ENCODE data around the gene TMEM38A. TPM values are rescaled to one million over a fixed set of nuclear protein-coding genes. Genes with fewer than 3 reads are reported as not detected.
"Not testable (repeated sequence)": the region's sequence is repeated elsewhere in the genome, so short reads cannot be mapped to it uniquely, and the experiment has no call there.

TMEM38A gene
- total and polyA plus RNA-seq, 3 experiments from 2014 or later: 0.50 to 0.60 TPM; not detected in 1

GRCh38 chr19:16703677-16704076 lies 42.7 kb downstream of the TMEM38A start:
- POLR2A ChIA-PET: interaction anchor here (0.6 kb wide), 1 partner anchor 34 kb away, joined by 3 read pairs; no protein-coding TSS in a partner anchor
- Mint-ChIP-seq H3K27ac (no peak overlapping the region), H3K4me1 (no peaks in the 10 kb centered on the region), H3K9me3 (no peaks in the 10 kb centered on the region), H3K27me3 (peaks cover 2 to 13% of the 10 kb centered on the region in 2 donors), H3K4me3 (no peak overlapping the region), H3K36me3 (no peaks in the 10 kb centered on the region)
- Histone ChIP-seq H3K27me3 (ENCODE audit: insufficient read depth, low read length, poor library complexity, severe bottlenecking) (no peaks in the 10 kb centered on the region), H3K36me3 (ENCODE audit: insufficient read depth, low read length) (no peaks in the 10 kb centered on the region), H3K27ac (ENCODE audit: low read depth, low read length) (no peak overlapping the region), H3K9me3 (ENCODE audit: low read length) (no peaks in the 10 kb centered on the region), H3K4me1 (ENCODE audit: insufficient read depth, low read length) (no peaks in the 10 kb centered on the region), H3K4me3 (ENCODE audit: low read length) (no peak overlapping the region)
- DNase-seq: no peak
- CTCF ChIA-PET: no interaction called here

- H3K36me3 ChIP-seq (ENCODE audit: insufficient read depth, low read length); H3K4me3 ChIP-seq (ENCODE audit: low read length); H3K27me3 ChIP-seq (ENCODE audit: insufficient read depth, low read length, poor library complexity, severe bottlenecking); H3K27ac ChIP-seq (ENCODE audit: low read depth, low read length); DNase-seq; H3K9me3 Mint-ChIP-seq; H3K4me1 ChIP-seq (ENCODE audit: insufficient read depth, low read length); H3K9me3 ChIP-seq (ENCODE audit: low read length); POLR2A ChIA-PET; H3K4me3 Mint-ChIP-seq; H3K27ac Mint-ChIP-seq; H3K4me1 Mint-ChIP-seq; CTCF ChIA-PET; H3K36me3 Mint-ChIP-seq: not testable (repeated sequence)
- H3K27me3 Mint-ChIP-seq: peaks cover 2 to 26% of the 10 kb centered on the region in 2 donors
These were observed 49.9 kb downstream of the TMEM38A start for GRCh38 chr19:16710870-16711269.

GRCh38 chr19:16712295-16712694 lies 51.4 kb downstream of the TMEM38A start:
- H3K36me3 ChIP-seq (ENCODE audit: insufficient read depth, low read length); H3K27ac Mint-ChIP-seq; H3K9me3 ChIP-seq (ENCODE audit: low read length); CTCF ChIA-PET; H3K4me1 ChIP-seq (ENCODE audit: insufficient read depth, low read length); H3K9me3 Mint-ChIP-seq; H3K27me3 ChIP-seq (ENCODE audit: insufficient read depth, low read length, poor library complexity, severe bottlenecking); H3K4me1 Mint-ChIP-seq; H3K4me3 Mint-ChIP-seq; DNase-seq; H3K36me3 Mint-ChIP-seq; H3K4me3 ChIP-seq (ENCODE audit: low read length); H3K27ac ChIP-seq (ENCODE audit: low read depth, low read length): not testable (repeated sequence)
- POLR2A ChIA-PET: interaction anchor here (0.7 kb wide), 1 partner anchor 178 kb away, joined by 5 read pairs; no protein-coding TSS in a partner anchor
- H3K27me3 Mint-ChIP-seq: peaks cover 7 to 23% of the 10 kb centered on the region in 2 donors

GRCh38 chr19:16714702-16715287 lies 53.9 kb downstream of the TMEM38A start:
- POLR2A ChIA-PET: no interaction called here
- H3K4me1 Mint-ChIP-seq: peaks cover 0 to 6% (median 4%) of the 10 kb centered on the region in 3 donors

GRCh38 chr19:16715611-16716010 lies 54.7 kb downstream of the TMEM38A start:
- CTCF ChIA-PET: no interaction called here
- H3K27me3 Mint-ChIP-seq: peaks cover 5 to 19% of the 10 kb centered on the region in 2 donors
- Histone ChIP-seq H3K27me3 (ENCODE audit: insufficient read depth, low read length, poor library complexity, severe bottlenecking) (no peaks in the 10 kb centered on the region), H3K4me1 (ENCODE audit: insufficient read depth, low read length) (peaks cover 3% of the 10 kb centered on the region), H3K27ac (ENCODE audit: low read depth, low read length) (no peak overlapping the region), H3K9me3 (ENCODE audit: low read length) (no peaks in the 10 kb centered on the region), H3K36me3 (ENCODE audit: insufficient read depth, low read length) (no peaks in the 10 kb centered on the region), H3K4me3 (ENCODE audit: low read length) (no peak overlapping the region)
- no peaks in the 10 kb centered on the region for H3K9me3 Mint-ChIP-seq
- no peaks in the 10 kb centered on the region for H3K36me3 Mint-ChIP-seq
- peaks cover 0 to 6% (median 4%) of the 10 kb centered on the region in 3 donors for H3K4me1 Mint-ChIP-seq
- no peak overlapping the region for H3K27ac Mint-ChIP-seq
- no peak for DNase-seq
- H3K4me3 Mint-ChIP-seq: no peak overlapping the region
- POLR2A ChIA-PET: interaction anchor here (0.6 kb wide), 1 partner anchor 377 kb away, joined by 9 read pairs; no protein-coding TSS in a partner anchor

More at GRCh38 chr19:16714702-16715287, 53.9 kb downstream of the TMEM38A start:
- H3K4me3 ChIP-seq (ENCODE audit: low read length): no peak overlapping the region
- Mint-ChIP-seq H3K27ac (no peak overlapping the region), H3K9me3 (no peaks in the 10 kb centered on the region), H3K36me3 (no peaks in the 10 kb centered on the region), H3K27me3 (peaks cover 5 to 16% of the 10 kb centered on the region in 2 donors), H3K4me3 (no peak overlapping the region)
- no peaks in the 10 kb centered on the region for H3K9me3 ChIP-seq (ENCODE audit: low read length)
- H3K36me3 ChIP-seq (ENCODE audit: insufficient read depth, low read length): no peaks in the 10 kb centered on the region
- H3K27me3 ChIP-seq (ENCODE audit: insufficient read depth, low read length, poor library complexity, severe bottlenecking): no peaks in the 10 kb centered on the region
- no peak overlapping the region for H3K27ac ChIP-seq (ENCODE audit: low read depth, low read length)
- DNase-seq: peak in 4 of 5 donors; percentile 10 to 54 (median 20)
- peaks cover under 1% of the 10 kb centered on the region for H3K4me1 ChIP-seq (ENCODE audit: insufficient read depth, low read length)
- CTCF ChIA-PET: interaction anchor here (0.5 to 0.7 kb wide), 3 partner anchors 9 to 16 kb away, joined by 3 read pairs; no protein-coding TSS in a partner anchor

- Histone ChIP-seq H3K27me3 (ENCODE audit: insufficient read depth, low read length, poor library complexity, severe bottlenecking) (no peaks in the 10 kb centered on the region), H3K36me3 (ENCODE audit: insufficient read depth, low read length) (no peaks in the 10 kb centered on the region), H3K4me1 (ENCODE audit: insufficient read depth, low read length) (peaks cover 3% of the 10 kb centered on the region), H3K9me3 (ENCODE audit: low read length) (no peaks in the 10 kb centered on the region), H3K27ac (ENCODE audit: low read depth, low read length) (no peak overlapping the region), H3K4me3 (ENCODE audit: low read length) (no peak overlapping the region)
- ChIA-PET POLR2A (no interaction called here), CTCF (no interaction called here)
- H3K4me3 Mint-ChIP-seq: peak overlapping the region in 1 of 7 donors; percentile 57
- peaks cover 0 to 6% (median 4%) of the 10 kb centered on the region in 3 donors for H3K4me1 Mint-ChIP-seq
- H3K36me3 Mint-ChIP-seq: peaks cover 0 to 4% (median 0%) of the 10 kb centered on the region in 3 donors
- peaks cover 7 to 13% of the 10 kb centered on the region in 2 donors for H3K27me3 Mint-ChIP-seq
- peak overlapping the region in 1 of 8 donors; percentile 74 for H3K27ac Mint-ChIP-seq
- no peaks in the 10 kb centered on the region for H3K9me3 Mint-ChIP-seq
- DNase-seq: no peak
These were observed 60.1 kb downstream of the TMEM38A start for GRCh38 chr19:16721051-16721450.

GRCh38 chr19:16722591-16722990 lies 61.7 kb downstream of the TMEM38A start:
- ChIA-PET CTCF (interaction anchor here (0.7 kb wide), 1 partner anchor 321 kb away, joined by 3 read pairs; no protein-coding TSS in a partner anchor), POLR2A (no interaction called here)
- H3K4me1 Mint-ChIP-seq: peaks cover 0 to 6% (median 4%) of the 10 kb centered on the region in 3 donors
- H3K36me3 Mint-ChIP-seq: peaks cover 0 to 4% (median 0%) of the 10 kb centered on the region in 3 donors
- Histone ChIP-seq H3K4me3 (ENCODE audit: low read length) (no peak overlapping the region), H3K27ac (ENCODE audit: low read depth, low read length) (no peak overlapping the region), H3K4me1 (ENCODE audit: insufficient read depth, low read length) (peaks cover 3% of the 10 kb centered on the region), H3K36me3 (ENCODE audit: insufficient read depth, low read length) (no peaks in the 10 kb centered on the region), H3K9me3 (ENCODE audit: low read length) (no peaks in the 10 kb centered on the region), H3K27me3 (ENCODE audit: insufficient read depth, low read length, poor library complexity, severe bottlenecking) (no peaks in the 10 kb centered on the region)
- no peak overlapping the region for H3K27ac Mint-ChIP-seq
- H3K27me3 Mint-ChIP-seq: peaks cover 3 to 13% of the 10 kb centered on the region in 2 donors
- H3K9me3 Mint-ChIP-seq: no peaks in the 10 kb centered on the region
- DNase-seq: no peak
- no peak overlapping the region for H3K4me3 Mint-ChIP-seq

GRCh38 chr19:16726916-16727315 lies 66.0 kb downstream of the TMEM38A start:
- ChIA-PET CTCF (no interaction called here), POLR2A (no interaction called here)
- DNase-seq: no peak
- Mint-ChIP-seq H3K4me1 (no peaks in the 10 kb centered on the region), H3K9me3 (no peaks in the 10 kb centered on the region), H3K36me3 (no peaks in the 10 kb centered on the region), H3K4me3 (no peak overlapping the region), H3K27me3 (peaks cover 2 to 8% of the 10 kb centered on the region in 2 donors), H3K27ac (no peak overlapping the region)
- H3K27me3 ChIP-seq (ENCODE audit: insufficient read depth, low read length, poor library complexity, severe bottlenecking): no peaks in the 10 kb centered on the region
- H3K27ac ChIP-seq (ENCODE audit: low read depth, low read length): no peak overlapping the region
- H3K4me1 ChIP-seq (ENCODE audit: insufficient read depth, low read length): no peaks in the 10 kb centered on the region
- H3K4me3 ChIP-seq (ENCODE audit: low read length): no peak overlapping the region
- no peaks in the 10 kb centered on the region for H3K36me3 ChIP-seq (ENCODE audit: insufficient read depth, low read length)
- H3K9me3 ChIP-seq (ENCODE audit: low read length): no peaks in the 10 kb centered on the region
